Panc1 (cell line): ENCODE results near the gene SHQ1. TPM values are rescaled to one million over a fixed set of nuclear protein-coding genes. Genes with fewer than 3 reads are reported as not detected.

Experiments
- ATAC-seq: fragments of 200-7000 bp; cut with Tn5 transposase; 2 replicates; pipeline ENCODE4 v1.9.1; 2020; ENCODE audit warnings: mild to moderate bottlenecking, moderate library complexity
- BruUV-seq: library from RNA; stranded (reverse); fragments of 400-500 nt; replicated peaks from 2 replicates; lab custom pipeline; 2021; lab: Mats Ljungman, UMichigan
- CTCF ChIA-PET: fragments of 300-600 bp; sonication (Branson Sonifier 250); formaldehyde crosslinking; loops from one replicate; lab custom pipeline; 2022; ENCODE audit warnings: antibody characterized with exemption; lab: Charles Lee
- POLR2A ChIA-PET: fragments of 300-600 bp; sonication (Branson Sonifier 250); formaldehyde crosslinking; loops from one replicate; lab custom pipeline; 2022; ENCODE audit warnings: antibody characterized with exemption; lab: Charles Lee
- DNase-seq: peaks from one replicate; pipeline ENCODE4 v3.0.0-alpha.2; 2010; ENCODE audit warnings: low read depth, low spot score
- H3K27ac ChIP-seq: 2 replicates; pipeline ENCODE4 v1.5.1; 2011; ENCODE audit warnings: mild to moderate bottlenecking, low read length, inconsistent platforms
- H3K27me3 ChIP-seq: fragments of 200-500 bp; sonication (Bioruptor generic); 2 replicates; pipeline ENCODE4 v1.6.0; 2014; ENCODE audit warnings: low read length, inconsistent platforms; ENCODE audit not compliant: control insufficient read depth, insufficient read depth
- H3K36me3 ChIP-seq: fragments of 200-500 bp; sonication (Bioruptor generic); 2 replicates; pipeline ENCODE4 v1.5.1; 2014; ENCODE audit warnings: inconsistent platforms, mild to moderate bottlenecking, low read length, moderate library complexity; ENCODE audit not compliant: control insufficient read depth, insufficient read depth
- H3K4me1 ChIP-seq: 2 replicates; pipeline ENCODE4 v1.5.1; 2011; ENCODE audit warnings: inconsistent platforms, mild to moderate bottlenecking, low read length, moderate library complexity; ENCODE audit not compliant: control insufficient read depth, insufficient read depth
- H3K4me3 ChIP-seq, 2 experiments: 2 replicates each; pipeline ENCODE4 v1.5.1; 2011 to 2012; ENCODE audit warnings: low read depth in 2 of 2, low read length in 2 of 2, mild to moderate bottlenecking in 2 of 2, inconsistent platforms in 1 of 2, moderate library complexity in 1 of 2
- H3K9me3 ChIP-seq: fragments of 200-500 bp; sonication (Bioruptor generic); 2 replicates; pipeline ENCODE4 v1.5.1; 2014; ENCODE audit warnings: low read depth, mild to moderate bottlenecking, inconsistent platforms, low read length, moderate library complexity; ENCODE audit not compliant: control insufficient read depth, insufficient read depth
- POLR2AphosphoS5 ChIP-seq: IDR thresholded peaks from 2 replicates; pipeline ENCODE4 v1.6.1; 2012; ENCODE audit warnings: mild to moderate bottlenecking, low read depth, low read length, moderate library complexity
- SIN3A ChIP-seq: IDR thresholded peaks from 2 replicates; pipeline ENCODE4 v1.6.1; 2012; ENCODE audit warnings: low read depth, mild to moderate bottlenecking, low read length, moderate library complexity, borderline replicate concordance; ENCODE audit not compliant: insufficient read depth
- TCF7L2 ChIP-seq: IDR thresholded peaks from 2 replicates; pipeline ENCODE4 v1.6.1; 2011; ENCODE audit warnings: mild to moderate bottlenecking, low read depth, low read length, inconsistent platforms
- in situ Hi-C: cut with HindIII; loops from 2 replicates; pipeline ENCODE4 v1.10.0; 2016; ENCODE audit warnings: low sequenced_read_pairs, low pct_unique_long_range_greater_than_20kb
- intact Hi-C: fragments of 100-400 bp; cut with micrococcal nuclease; formaldehyde crosslinking; loops from one replicate; pipeline ENCODE4 v1.10.0; 2022; ENCODE audit not compliant: unreplicated experiment
- total RNA-seq: library from RNA; stranded (reverse); gene quantifications from one replicate; pipeline ENCODE4 v1.2.1, GENCODE V29; 2021; ENCODE audit not compliant: unreplicated experiment
- TF ChIP-seq, protein P1 (sequence below): fragments of 450-650 bp; IDR thresholded peaks from 2 replicates; pipeline ENCODE4 v1.5.1; 2017; ENCODE audit warnings: mild to moderate bottlenecking
- TF ChIP-seq, protein P2 (sequence below), 2 experiments: IDR thresholded peaks; 2 replicates each; pipeline ENCODE4 v1.6.1; 2011 to 2012; ENCODE audit warnings: low read depth in 2 of 2, control low read depth in 1 of 2, low read length in 1 of 2, mild to moderate bottlenecking in 1 of 2, moderate library complexity in 1 of 2; ENCODE audit not compliant: insufficient read depth in 1 of 2

The SHQ1 gene
- total RNA-seq, 1 experiment from 2014 or later, result 21.0 TPM

DNA sequence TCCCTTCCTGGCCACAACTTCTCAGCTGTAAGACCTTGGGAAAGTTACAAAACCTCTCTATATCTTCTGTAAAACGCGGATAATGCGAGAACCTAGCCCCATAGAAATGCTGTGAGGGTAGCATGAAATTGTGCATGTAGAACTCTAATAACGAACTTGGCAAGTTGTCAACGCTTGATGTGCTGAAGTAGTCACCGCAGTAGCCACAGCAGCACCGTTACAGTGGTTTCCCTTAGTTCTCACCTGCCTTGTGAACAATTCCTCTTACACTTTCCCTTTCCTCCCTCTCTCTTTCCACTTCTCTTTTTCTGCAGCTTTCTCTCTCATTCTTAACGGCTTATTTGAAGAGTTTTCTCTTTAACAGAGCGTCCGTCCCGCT lies 447 bp upstream of the SHQ1 start:
- peaks cover 6% of the 10 kb centered on the region for H3K4me1 ChIP-seq
- no TSS peak for BruUV-seq
- H3K27me3 ChIP-seq, result no peaks in the 10 kb centered on the region
- no peak for DNase-seq
- TF ChIP-seq POLR2AphosphoS5, result no peak
- TF ChIP-seq, protein P1, sequence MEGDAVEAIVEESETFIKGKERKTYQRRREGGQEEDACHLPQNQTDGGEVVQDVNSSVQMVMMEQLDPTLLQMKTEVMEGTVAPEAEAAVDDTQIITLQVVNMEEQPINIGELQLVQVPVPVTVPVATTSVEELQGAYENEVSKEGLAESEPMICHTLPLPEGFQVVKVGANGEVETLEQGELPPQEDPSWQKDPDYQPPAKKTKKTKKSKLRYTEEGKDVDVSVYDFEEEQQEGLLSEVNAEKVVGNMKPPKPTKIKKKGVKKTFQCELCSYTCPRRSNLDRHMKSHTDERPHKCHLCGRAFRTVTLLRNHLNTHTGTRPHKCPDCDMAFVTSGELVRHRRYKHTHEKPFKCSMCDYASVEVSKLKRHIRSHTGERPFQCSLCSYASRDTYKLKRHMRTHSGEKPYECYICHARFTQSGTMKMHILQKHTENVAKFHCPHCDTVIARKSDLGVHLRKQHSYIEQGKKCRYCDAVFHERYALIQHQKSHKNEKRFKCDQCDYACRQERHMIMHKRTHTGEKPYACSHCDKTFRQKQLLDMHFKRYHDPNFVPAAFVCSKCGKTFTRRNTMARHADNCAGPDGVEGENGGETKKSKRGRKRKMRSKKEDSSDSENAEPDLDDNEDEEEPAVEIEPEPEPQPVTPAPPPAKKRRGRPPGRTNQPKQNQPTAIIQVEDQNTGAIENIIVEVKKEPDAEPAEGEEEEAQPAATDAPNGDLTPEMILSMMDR, result no peak
- TF ChIP-seq, protein P2, sequence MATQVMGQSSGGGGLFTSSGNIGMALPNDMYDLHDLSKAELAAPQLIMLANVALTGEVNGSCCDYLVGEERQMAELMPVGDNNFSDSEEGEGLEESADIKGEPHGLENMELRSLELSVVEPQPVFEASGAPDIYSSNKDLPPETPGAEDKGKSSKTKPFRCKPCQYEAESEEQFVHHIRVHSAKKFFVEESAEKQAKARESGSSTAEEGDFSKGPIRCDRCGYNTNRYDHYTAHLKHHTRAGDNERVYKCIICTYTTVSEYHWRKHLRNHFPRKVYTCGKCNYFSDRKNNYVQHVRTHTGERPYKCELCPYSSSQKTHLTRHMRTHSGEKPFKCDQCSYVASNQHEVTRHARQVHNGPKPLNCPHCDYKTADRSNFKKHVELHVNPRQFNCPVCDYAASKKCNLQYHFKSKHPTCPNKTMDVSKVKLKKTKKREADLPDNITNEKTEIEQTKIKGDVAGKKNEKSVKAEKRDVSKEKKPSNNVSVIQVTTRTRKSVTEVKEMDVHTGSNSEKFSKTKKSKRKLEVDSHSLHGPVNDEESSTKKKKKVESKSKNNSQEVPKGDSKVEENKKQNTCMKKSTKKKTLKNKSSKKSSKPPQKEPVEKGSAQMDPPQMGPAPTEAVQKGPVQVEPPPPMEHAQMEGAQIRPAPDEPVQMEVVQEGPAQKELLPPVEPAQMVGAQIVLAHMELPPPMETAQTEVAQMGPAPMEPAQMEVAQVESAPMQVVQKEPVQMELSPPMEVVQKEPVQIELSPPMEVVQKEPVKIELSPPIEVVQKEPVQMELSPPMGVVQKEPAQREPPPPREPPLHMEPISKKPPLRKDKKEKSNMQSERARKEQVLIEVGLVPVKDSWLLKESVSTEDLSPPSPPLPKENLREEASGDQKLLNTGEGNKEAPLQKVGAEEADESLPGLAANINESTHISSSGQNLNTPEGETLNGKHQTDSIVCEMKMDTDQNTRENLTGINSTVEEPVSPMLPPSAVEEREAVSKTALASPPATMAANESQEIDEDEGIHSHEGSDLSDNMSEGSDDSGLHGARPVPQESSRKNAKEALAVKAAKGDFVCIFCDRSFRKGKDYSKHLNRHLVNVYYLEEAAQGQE (IDR thresholded peaks at IDR 0.05; ENCODE audit: insufficient read depth in 1 of 2, low read depth in 2 of 2, low read length in 1 of 2), result no peak
- no peak for TF ChIP-seq TCF7L2
- TF ChIP-seq SIN3A, result no peak
- ATAC-seq, result peak; percentile 41
- ChIA-PET POLR2A (interaction anchor here (0.7 kb wide), 1 partner anchor 509 kb away, joined by 3 read pairs; no protein-coding TSS in a partner anchor), CTCF (interaction anchor here (1.0 kb wide), 1 partner anchor 14 kb away, joined by 3 read pairs; no protein-coding TSS in a partner anchor)
- in situ Hi-C loops, result no loop called here
- no peaks in the 10 kb centered on the region for H3K9me3 ChIP-seq
- peak overlapping the region; percentile 95 to 98 for H3K4me3 ChIP-seq
- H3K27ac ChIP-seq, result no peak overlapping the region
- H3K36me3 ChIP-seq, result peaks cover 2% of the 10 kb centered on the region; the same call in 1 of the 2 replicates
- intact Hi-C loops, result loop anchor here (2.0 kb wide), 1 partner anchor 48 kb away; no protein-coding TSS in a partner anchor

DNA sequence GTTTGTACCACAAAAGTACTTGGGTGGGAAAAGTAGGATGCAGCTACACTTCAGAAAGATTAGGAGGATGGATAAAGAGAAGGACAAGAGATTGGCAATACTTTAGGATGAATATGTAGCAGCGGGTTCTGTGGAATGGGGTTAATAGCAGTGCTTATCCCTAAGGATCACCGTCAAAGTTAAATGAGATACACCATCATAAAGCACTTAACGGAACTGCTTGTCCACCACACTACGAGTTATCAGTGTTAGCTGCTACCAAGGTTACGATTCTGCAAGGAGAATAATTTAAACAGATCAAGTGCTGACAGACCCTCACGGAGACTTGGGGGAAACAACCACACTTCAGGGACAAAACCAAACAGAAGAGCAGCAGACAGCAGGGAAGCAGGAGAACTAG lies 963 bp downstream of the SHQ1 start:
- POLR2A ChIA-PET, result no interaction called here
- Histone ChIP-seq H3K9me3 (no peaks in the 10 kb centered on the region), H3K27ac (peak overlapping the region; percentile 80), H3K4me3 (peak overlapping the region; percentile 95 to 98), H3K36me3 (peaks cover 2% of the 10 kb centered on the region; the same call in 1 of the 2 replicates), H3K4me1 (peaks cover 6% of the 10 kb centered on the region), H3K27me3 (no peaks in the 10 kb centered on the region)
- TF ChIP-seq SIN3A (no peak), POLR2AphosphoS5 (no peak), TCF7L2 (no peak)
- TF ChIP-seq, protein P1, result no peak
- TF ChIP-seq, protein P2 (IDR thresholded peaks at IDR 0.05; ENCODE audit: insufficient read depth in 1 of 2, low read depth in 2 of 2, low read length in 1 of 2), result no peak
- CTCF ChIA-PET, result no interaction called here
- in situ Hi-C loops (no loop called here), intact Hi-C loops (no loop called here)
- TSS peak; percentile 68 for BruUV-seq
- ATAC-seq, result no peak
- no peak for DNase-seq
